ENCODE data around the gene SLC43A2. TPM values are rescaled to one million over a fixed set of nuclear protein-coding genes. Genes with fewer than 3 reads are reported as not detected.

The SLC43A2 gene
- total RNA-seq, 1 donor from 2014 or later: 71.4 TPM

DNA sequence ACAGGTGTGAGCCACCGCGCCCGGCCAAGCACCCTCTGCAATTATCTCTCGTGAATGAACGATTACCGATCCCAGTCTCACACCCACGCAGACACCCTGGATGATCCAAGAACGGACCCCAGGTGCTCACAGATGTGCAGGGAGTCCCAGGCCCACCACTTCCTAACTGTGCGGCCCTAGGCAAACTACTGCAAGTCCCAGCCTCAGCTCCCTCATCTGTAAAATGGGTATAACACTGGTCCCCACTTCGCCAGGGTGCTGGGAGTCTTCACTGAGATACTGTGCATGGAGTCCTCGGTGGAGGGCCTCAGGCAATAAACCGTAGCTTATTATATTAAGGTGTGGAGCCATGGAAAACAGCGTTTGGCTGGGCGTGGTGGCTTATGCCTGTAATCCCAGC lies 44.5 kb downstream of the SLC43A2 start:
- H3K4me1 Mint-ChIP-seq (ENCODE audit: unreplicated experiment): no peaks in the 10 kb centered on the region
- TF ChIP-seq, protein P1, sequence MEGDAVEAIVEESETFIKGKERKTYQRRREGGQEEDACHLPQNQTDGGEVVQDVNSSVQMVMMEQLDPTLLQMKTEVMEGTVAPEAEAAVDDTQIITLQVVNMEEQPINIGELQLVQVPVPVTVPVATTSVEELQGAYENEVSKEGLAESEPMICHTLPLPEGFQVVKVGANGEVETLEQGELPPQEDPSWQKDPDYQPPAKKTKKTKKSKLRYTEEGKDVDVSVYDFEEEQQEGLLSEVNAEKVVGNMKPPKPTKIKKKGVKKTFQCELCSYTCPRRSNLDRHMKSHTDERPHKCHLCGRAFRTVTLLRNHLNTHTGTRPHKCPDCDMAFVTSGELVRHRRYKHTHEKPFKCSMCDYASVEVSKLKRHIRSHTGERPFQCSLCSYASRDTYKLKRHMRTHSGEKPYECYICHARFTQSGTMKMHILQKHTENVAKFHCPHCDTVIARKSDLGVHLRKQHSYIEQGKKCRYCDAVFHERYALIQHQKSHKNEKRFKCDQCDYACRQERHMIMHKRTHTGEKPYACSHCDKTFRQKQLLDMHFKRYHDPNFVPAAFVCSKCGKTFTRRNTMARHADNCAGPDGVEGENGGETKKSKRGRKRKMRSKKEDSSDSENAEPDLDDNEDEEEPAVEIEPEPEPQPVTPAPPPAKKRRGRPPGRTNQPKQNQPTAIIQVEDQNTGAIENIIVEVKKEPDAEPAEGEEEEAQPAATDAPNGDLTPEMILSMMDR (IDR thresholded peaks at IDR 0.05; ENCODE audit: unreplicated experiment): no peak
- H3K27me3 Mint-ChIP-seq (ENCODE audit: unreplicated experiment): peaks cover 6% of the 10 kb centered on the region
- no peak for DNase-seq (ENCODE audit: low spot score)
- no peak overlapping the region for H3K4me3 Mint-ChIP-seq (ENCODE audit: unreplicated experiment)
- no peak overlapping the region for H3K27ac Mint-ChIP-seq (ENCODE audit: unreplicated experiment)
- no peaks in the 10 kb centered on the region for H3K9me3 Mint-ChIP-seq (ENCODE audit: unreplicated experiment)
- H3K36me3 Mint-ChIP-seq (ENCODE audit: low read depth, unreplicated experiment): peaks cover 8% of the 10 kb centered on the region

DNA sequence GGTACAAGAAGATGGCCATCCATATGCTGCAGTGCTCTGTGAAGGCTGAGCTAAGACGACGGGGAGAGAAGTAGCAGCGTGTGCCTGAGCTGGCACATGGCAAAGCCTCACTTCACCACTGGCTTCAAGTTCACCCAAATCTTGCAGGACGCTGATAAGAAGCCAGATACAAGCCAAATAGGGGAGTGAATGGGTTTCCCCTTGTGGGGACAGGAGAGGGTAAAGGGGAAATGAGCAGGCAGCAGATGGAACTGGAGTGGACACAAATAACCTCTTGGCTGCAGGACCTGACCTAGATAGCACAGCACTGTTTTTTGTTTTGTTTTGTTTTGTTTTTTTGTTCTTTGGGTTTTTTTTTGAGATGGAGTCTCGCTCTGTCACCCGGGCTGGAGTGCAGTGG lies 45.1 kb downstream of the SLC43A2 start:
- Mint-ChIP-seq H3K4me1 (ENCODE audit: unreplicated experiment) (no peaks in the 10 kb centered on the region), H3K9me3 (ENCODE audit: unreplicated experiment) (no peaks in the 10 kb centered on the region), H3K4me3 (ENCODE audit: unreplicated experiment) (no peak overlapping the region), H3K36me3 (ENCODE audit: low read depth, unreplicated experiment) (peaks cover 5% of the 10 kb centered on the region), H3K27ac (ENCODE audit: unreplicated experiment) (no peak overlapping the region), H3K27me3 (ENCODE audit: unreplicated experiment) (peaks cover 6% of the 10 kb centered on the region)
- no peak for DNase-seq (ENCODE audit: low spot score)
- TF ChIP-seq, protein P1 (IDR thresholded peaks at IDR 0.05; ENCODE audit: unreplicated experiment): no peak

GRCh38 chr17:1582374-1582773 lies 46.3 kb downstream of the SLC43A2 start:
- peaks cover 2% of the 10 kb centered on the region for H3K27me3 Mint-ChIP-seq (ENCODE audit: unreplicated experiment)
- H3K4me1 Mint-ChIP-seq (ENCODE audit: unreplicated experiment): peaks cover 3% of the 10 kb centered on the region
- H3K36me3 Mint-ChIP-seq (ENCODE audit: low read depth, unreplicated experiment): peaks cover 5% of the 10 kb centered on the region
- DNase-seq (ENCODE audit: low spot score): no peak
- TF ChIP-seq, protein P1 (IDR thresholded peaks at IDR 0.05; ENCODE audit: unreplicated experiment): no peak
- no peak overlapping the region for H3K27ac Mint-ChIP-seq (ENCODE audit: unreplicated experiment)
- no peaks in the 10 kb centered on the region for H3K9me3 Mint-ChIP-seq (ENCODE audit: unreplicated experiment)
- no peak overlapping the region for H3K4me3 Mint-ChIP-seq (ENCODE audit: unreplicated experiment)

DNA sequence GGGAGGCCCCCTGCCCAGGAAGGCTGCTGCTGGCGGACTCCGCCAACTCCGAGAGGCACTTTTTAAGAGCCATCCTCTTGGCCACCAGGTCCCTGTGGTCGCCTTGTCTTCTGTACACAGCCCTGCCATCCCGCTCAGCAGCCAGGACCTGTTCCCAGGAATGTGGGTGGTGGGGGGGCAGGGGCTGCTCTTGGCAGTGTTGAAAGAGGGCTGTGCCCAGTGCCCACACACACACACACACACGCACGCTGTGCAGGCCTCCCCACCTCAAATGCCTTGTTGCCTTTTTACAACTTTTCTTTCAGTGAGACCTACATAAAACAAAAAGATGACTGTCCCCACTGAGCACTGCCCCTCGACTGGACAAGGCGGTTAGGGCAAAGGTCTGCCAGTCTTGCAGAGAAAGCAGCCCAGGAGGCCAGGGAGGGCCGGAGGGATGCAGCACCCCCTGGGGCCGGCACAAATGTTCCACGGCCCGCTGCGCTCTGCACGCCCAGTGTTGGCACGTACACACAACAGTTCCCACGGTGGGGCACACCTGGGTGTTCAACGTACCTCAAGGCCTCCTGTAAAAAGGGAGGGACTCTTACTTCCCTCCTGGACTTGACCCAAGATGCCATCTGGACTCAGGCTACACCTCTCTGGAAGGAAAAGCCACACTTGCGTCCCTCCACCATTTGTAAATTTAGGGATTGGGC lies 47.5 kb downstream of the SLC43A2 start:
- H3K4me1 Mint-ChIP-seq (ENCODE audit: unreplicated experiment): peaks cover 13% of the 10 kb centered on the region
- no peak for DNase-seq (ENCODE audit: low spot score)
- H3K27me3 Mint-ChIP-seq (ENCODE audit: unreplicated experiment): peaks cover 5% of the 10 kb centered on the region
- H3K4me3 Mint-ChIP-seq (ENCODE audit: unreplicated experiment): no peak overlapping the region
- no peak overlapping the region for H3K27ac Mint-ChIP-seq (ENCODE audit: unreplicated experiment)
- H3K36me3 Mint-ChIP-seq (ENCODE audit: low read depth, unreplicated experiment): peaks cover 5% of the 10 kb centered on the region
- TF ChIP-seq, protein P1 (IDR thresholded peaks at IDR 0.05; ENCODE audit: unreplicated experiment): no peak
- no peaks in the 10 kb centered on the region for H3K9me3 Mint-ChIP-seq (ENCODE audit: unreplicated experiment)

DNA sequence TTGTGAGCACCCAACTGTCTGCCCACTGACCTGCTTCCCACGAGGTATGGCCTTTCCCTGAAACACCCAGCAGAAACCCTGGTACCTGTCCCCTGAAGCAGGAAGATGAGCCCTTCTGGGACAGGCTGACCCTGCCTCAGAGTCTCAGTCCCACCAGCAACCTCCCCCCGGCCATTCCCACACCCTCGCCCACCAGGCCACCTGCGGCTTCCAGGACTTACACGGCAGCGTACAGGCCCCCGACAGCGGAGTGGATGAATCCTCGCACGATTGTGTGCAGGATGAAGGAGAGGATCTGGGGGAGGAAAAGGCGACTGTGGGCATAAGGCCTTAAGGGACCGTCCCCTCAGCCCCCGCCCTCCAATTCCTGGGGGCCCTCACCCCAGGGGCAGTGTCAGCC lies 50.6 kb downstream of the SLC43A2 start:
- Mint-ChIP-seq H3K27ac (ENCODE audit: unreplicated experiment) (no peak overlapping the region), H3K27me3 (ENCODE audit: unreplicated experiment) (peaks cover 12% of the 10 kb centered on the region), H3K4me3 (ENCODE audit: unreplicated experiment) (no peak overlapping the region), H3K9me3 (ENCODE audit: unreplicated experiment) (no peaks in the 10 kb centered on the region), H3K36me3 (ENCODE audit: low read depth, unreplicated experiment) (peaks cover 3% of the 10 kb centered on the region), H3K4me1 (ENCODE audit: unreplicated experiment) (peaks cover 26% of the 10 kb centered on the region)
- TF ChIP-seq, protein P1 (IDR thresholded peaks at IDR 0.05; ENCODE audit: unreplicated experiment): no peak
- DNase-seq (ENCODE audit: low spot score): no peak

Measured in endothelial cell (in vitro differentiated cells).